Osteoblast (primary cell): Measurements from ENCODE around the gene PTDSS2. TPM values are rescaled to one million over a fixed set of nuclear protein-coding genes. Genes with fewer than 3 reads are reported as not detected.
"Not testable (repeated sequence)": the region's sequence is repeated elsewhere in the genome, so short reads cannot be mapped to it uniquely, and the experiment has no call there.

Source experiments
- DNase-seq: peaks from one replicate; pipeline ENCODE4 v3.0.0; 2011; ENCODE audit warnings: low spot score, mixed read lengths; ENCODE audit not compliant: insufficient read length; ENCODE audit errors: missing footprints
- H2AFZ ChIP-seq: 2 replicates; pipeline ENCODE4 v1.6.0; 2011; ENCODE audit warnings: mild to moderate bottlenecking, low read length
- H3K27ac ChIP-seq: 2 replicates; pipeline ENCODE4 v1.5.1; 2011; ENCODE audit warnings: mild to moderate bottlenecking, low read depth, low read length, moderate library complexity
- H3K27me3 ChIP-seq: 2 replicates; pipeline ENCODE4 v1.6.0; 2012; ENCODE audit warnings: mild to moderate bottlenecking, control low read depth, inconsistent platforms, low read length, moderate library complexity; ENCODE audit not compliant: insufficient read depth
- H3K36me3 ChIP-seq: 2 replicates; pipeline ENCODE4 v1.5.1; 2011; ENCODE audit warnings: mild to moderate bottlenecking, low read length, control low read depth, moderate library complexity; ENCODE audit not compliant: insufficient read depth
- H3K4me1 ChIP-seq: 2 replicates; pipeline ENCODE4 v1.5.1; 2011; ENCODE audit warnings: mild to moderate bottlenecking, low read length, control low read depth, moderate library complexity; ENCODE audit not compliant: insufficient read depth
- H3K4me2 ChIP-seq: 2 replicates; pipeline ENCODE4 v1.6.0; 2011; ENCODE audit warnings: mild to moderate bottlenecking, low read length; ENCODE audit not compliant: insufficient read depth
- H3K4me3 ChIP-seq: fragments of 200-600 bp; sonication (generic); 3 replicates; pipeline ENCODE4 v1.5.1; 2012; ENCODE audit warnings: mild to moderate bottlenecking, low read length, inconsistent platforms; ENCODE audit not compliant: insufficient read depth
- H3K79me2 ChIP-seq: 2 replicates; pipeline ENCODE4 v1.6.0; 2012; ENCODE audit warnings: mild to moderate bottlenecking, low read length, control low read depth, inconsistent platforms; ENCODE audit not compliant: insufficient read depth
- H3K9me3 ChIP-seq: 2 replicates; pipeline ENCODE4 v1.5.1; 2011; ENCODE audit warnings: low read depth, low read length, control low read depth
- H4K20me1 ChIP-seq: 2 replicates; pipeline ENCODE4 v1.6.0; 2012; ENCODE audit warnings: mild to moderate bottlenecking, low read length, control low read depth; ENCODE audit not compliant: insufficient read depth
- total RNA-seq: library from RNA; depleted of rRNA; stranded (reverse); fragments of >200 nt; gene quantifications from 2 replicates; pipeline ENCODE4 v1.2.3, GENCODE V29; 2012
- TF ChIP-seq, protein P1 (sequence below): IDR thresholded peaks from 2 replicates; pipeline ENCODE4 v1.5.1; 2011; ENCODE audit warnings: mild to moderate bottlenecking, low read depth, low read length, moderate library complexity; ENCODE audit errors: extremely low read depth

Gene PTDSS2
- total RNA-seq, result 33.0 and 36.2 TPM in 2 replicates

DNA sequence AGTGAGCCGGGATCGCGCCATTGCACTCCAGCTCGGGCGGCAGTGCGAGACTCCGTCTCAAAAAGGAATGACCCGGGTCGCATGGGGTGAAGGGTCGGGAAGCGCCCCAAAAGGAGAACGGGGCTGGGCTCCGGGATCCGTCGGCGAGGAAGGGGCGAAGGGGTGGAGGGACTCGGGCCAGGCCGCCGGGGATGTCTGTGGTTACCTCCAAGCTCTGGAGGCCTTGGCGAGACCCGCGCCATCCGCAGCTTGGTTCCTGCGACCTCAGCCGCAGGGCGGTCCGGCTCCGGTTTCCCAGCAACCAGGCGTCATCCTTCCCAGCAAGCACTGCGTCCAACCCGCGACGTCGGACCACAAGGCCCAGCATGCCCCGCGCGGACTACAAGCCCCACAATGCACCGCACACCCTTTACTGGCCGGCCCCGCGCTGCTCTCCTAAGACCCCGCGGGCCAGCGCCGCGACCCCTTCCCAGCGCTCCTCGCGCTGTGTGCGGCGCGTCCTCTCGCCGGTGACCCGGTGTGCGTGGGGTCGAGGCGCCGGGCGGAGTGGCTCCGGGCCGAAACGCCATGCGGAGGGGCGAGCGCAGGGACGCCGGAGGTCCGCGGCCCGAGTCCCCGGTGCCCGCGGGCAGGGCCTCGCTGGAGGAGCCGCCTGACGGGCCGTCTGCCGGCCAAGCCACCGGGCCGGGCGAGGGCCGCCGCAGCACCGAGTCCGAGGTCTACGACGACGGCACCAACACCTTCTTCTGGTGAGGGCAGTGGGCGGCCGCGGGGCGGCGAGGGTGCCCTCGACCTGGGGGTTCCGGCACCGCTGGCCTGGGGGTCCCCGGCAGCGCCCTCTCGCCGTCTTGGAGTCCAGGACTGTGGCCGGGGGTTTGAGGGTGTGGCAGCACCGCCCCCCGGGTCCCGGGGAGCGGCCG, at the start of gene PTDSS2:
PTDSS2 (plus strand) TSS at position 391 of the 920 bp plus-strand sequence; CDS start at position 568, 177 bp downstream.
- Histone ChIP-seq H3K4me2 (peak within 1 kb of the TSS; percentile 96), H3K4me1 (peaks cover 21% of the 10 kb centered on the region), H3K27me3 (no peaks in the 10 kb centered on the region), H3K4me3 (peak within 1 kb of the TSS; percentile 94), H3K9me3 (no peaks in the 10 kb centered on the region), H3K27ac (peak within 1 kb of the TSS; percentile 89), H4K20me1 (peaks cover 22% of the 10 kb centered on the region), H3K36me3 (peaks cover 10% of the 10 kb centered on the region), H3K79me2 (peaks cover 53% of the 10 kb centered on the region), H2AFZ (peak within 1 kb of the TSS; percentile 95)
- DNase-seq, result peak; percentile 99
- TF ChIP-seq, protein P1, sequence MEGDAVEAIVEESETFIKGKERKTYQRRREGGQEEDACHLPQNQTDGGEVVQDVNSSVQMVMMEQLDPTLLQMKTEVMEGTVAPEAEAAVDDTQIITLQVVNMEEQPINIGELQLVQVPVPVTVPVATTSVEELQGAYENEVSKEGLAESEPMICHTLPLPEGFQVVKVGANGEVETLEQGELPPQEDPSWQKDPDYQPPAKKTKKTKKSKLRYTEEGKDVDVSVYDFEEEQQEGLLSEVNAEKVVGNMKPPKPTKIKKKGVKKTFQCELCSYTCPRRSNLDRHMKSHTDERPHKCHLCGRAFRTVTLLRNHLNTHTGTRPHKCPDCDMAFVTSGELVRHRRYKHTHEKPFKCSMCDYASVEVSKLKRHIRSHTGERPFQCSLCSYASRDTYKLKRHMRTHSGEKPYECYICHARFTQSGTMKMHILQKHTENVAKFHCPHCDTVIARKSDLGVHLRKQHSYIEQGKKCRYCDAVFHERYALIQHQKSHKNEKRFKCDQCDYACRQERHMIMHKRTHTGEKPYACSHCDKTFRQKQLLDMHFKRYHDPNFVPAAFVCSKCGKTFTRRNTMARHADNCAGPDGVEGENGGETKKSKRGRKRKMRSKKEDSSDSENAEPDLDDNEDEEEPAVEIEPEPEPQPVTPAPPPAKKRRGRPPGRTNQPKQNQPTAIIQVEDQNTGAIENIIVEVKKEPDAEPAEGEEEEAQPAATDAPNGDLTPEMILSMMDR, result no peak

DNA sequence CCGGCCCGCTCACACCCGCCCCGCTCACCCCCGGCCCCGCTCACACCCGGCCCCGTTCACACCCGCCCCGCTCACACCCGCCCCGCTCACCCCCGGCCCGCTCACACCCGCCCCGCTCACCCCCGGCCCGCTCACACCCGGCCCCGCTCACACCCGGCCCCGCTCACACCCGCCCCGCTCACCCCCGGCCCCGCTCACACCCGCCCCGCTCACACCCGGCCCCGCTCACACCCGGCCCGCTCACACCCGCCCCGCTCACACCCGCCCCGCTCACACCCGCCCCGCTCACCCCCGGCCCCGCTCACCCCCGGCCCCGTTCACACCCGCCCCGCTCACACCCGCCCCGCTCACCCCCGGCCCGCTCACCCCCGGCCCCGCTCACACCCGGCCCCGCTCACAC, 48.9 kb upstream of the PTDSS2 start:
- H3K79me2 ChIP-seq, H3K4me1 ChIP-seq, H3K4me3 ChIP-seq, H4K20me1 ChIP-seq, H3K36me3 ChIP-seq, H3K27ac ChIP-seq, DNase-seq, H3K4me2 ChIP-seq, H2AFZ ChIP-seq, H3K9me3 ChIP-seq, H3K27me3 ChIP-seq: not testable (repeated sequence)

DNA sequence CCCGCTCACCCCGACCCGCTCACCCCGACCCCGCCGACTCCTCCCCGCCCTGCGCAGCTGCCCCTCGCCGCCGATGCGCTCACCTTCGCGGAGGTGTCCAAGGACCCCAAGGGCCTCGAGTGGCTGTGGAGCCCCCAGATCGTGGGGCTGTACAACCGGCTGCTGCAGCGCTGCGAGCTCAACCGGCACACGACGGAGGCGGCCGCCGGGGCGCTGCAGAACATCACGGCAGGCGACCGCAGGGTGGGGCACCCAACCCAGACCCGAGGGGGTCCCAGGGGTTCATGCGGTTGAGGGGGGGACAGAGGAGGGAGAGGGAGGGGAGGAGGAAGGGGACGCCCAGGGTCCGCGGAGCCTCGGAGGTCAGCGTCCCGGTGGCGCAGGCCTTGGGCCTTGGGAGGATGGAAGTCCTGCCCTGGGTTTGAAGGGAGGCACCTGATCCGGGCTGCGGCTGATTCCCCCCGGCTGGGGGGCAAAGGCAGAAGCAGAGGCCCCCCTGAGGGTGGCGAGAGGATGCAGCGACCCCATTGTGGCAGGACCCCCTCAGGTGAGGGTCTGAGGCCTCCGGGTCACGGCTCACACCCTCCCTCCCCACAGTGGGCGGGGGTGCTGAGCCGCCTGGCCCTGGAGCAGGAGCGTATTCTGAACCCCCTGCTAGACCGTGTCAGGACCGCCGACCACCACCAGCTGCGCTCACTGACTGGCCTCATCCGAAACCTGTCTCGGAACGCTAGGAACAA, 46.9 kb upstream of the PTDSS2 start:
- DNase-seq, result no peak
- no peaks in the 10 kb centered on the region for H4K20me1 ChIP-seq
- H3K9me3 ChIP-seq, result no peaks in the 10 kb centered on the region
- no peaks in the 10 kb centered on the region for H3K27me3 ChIP-seq
- TF ChIP-seq, protein P1, result no peak
- no peaks in the 10 kb centered on the region for H3K79me2 ChIP-seq
- no peaks in the 10 kb centered on the region for H3K36me3 ChIP-seq
- peaks cover 3% of the 10 kb centered on the region for H3K4me1 ChIP-seq
- no peak overlapping the region for H3K4me3 ChIP-seq
- no peak overlapping the region for H2AFZ ChIP-seq
- no peak overlapping the region for H3K27ac ChIP-seq
- no peak overlapping the region for H3K4me2 ChIP-seq

DNA sequence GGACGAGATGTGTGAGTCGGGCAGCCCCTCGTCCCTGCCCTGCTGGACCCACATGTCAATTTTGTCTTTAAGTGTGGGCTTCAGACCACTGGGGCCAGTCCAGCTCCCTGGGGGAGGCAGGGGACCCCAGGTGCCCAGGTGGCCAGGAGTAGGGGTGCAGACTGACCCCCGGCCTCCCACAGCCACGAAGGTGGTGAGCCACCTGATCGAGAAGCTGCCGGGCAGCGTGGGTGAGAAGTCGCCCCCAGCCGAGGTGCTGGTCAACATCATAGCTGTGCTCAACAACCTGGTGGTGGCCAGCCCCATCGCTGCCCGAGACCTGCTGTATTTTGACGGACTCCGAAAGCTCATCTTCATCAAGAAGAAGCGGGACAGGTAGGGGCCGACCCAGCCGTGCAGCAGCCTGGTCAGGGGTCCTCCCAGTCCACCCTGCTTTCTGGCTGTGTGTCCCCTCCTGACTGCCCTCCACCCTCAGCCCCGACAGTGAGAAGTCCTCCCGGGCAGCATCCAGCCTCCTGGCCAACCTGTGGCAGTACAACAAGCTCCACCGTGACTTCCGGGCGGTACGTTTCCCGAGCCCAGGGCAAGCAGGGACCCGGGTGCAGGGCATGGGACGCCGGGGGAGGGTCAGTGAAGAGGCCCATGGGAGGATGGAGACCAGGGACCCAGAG, 46.2 kb upstream of the PTDSS2 start:
- Histone ChIP-seq H3K27ac (no peak overlapping the region), H3K36me3 (no peaks in the 10 kb centered on the region), H3K4me3 (no peak overlapping the region), H4K20me1 (no peaks in the 10 kb centered on the region), H3K79me2 (no peaks in the 10 kb centered on the region), H2AFZ (no peak overlapping the region), H3K27me3 (no peaks in the 10 kb centered on the region), H3K4me1 (peaks cover 3% of the 10 kb centered on the region), H3K9me3 (no peaks in the 10 kb centered on the region), H3K4me2 (no peak overlapping the region)
- TF ChIP-seq, protein P1, result no peak
- no peak for DNase-seq
